ENCODE data around the gene TTC33. TPM values are rescaled to one million over a fixed set of nuclear protein-coding genes. Genes with fewer than 3 reads are reported as not detected.

Gene TTC33
- total RNA-seq, 1 experiment from 2014 or later = 12.6 TPM

DNA sequence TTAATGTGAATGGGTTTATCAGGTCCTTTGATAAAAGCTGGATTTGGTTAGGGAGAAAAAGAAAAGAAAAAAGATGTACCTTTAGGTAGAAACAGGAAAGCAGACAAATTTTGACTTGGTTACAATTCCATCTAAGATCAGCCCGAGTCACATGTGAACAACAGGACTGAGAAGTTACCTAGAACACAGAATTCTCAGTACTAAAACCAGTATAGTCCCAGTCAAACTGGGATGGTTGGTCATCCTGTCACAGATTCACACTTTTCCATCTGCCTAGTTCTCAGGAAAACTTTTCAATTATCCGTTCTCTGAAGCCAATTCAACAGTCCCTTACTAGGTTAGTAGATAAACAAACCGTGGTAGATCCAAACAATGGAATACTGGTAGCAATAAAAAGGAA, 266.3 kb downstream of the TTC33 start:
- DNase-seq (ENCODE audit: low read depth, low spot score) = no peak
- no peaks in the 10 kb centered on the region for H3K4me1 ChIP-seq (ENCODE audit: control insufficient read depth, insufficient read depth, low read length)
- no peaks in the 10 kb centered on the region for H3K36me3 ChIP-seq (ENCODE audit: control insufficient read depth, insufficient read depth, low read length)
- no TSS peak for BruUV-seq (replicated peaks)
- in situ Hi-C loops (cut with HindIII; ENCODE audit: low pct_unique_long_range_greater_than_20kb, low sequenced_read_pairs) (no loop called here), intact Hi-C loops (cut with micrococcal nuclease; ENCODE audit: unreplicated experiment) (no loop called here)
- TF ChIP-seq POLR2AphosphoS5 (IDR thresholded peaks at IDR 0.05; ENCODE audit: low read depth, low read length) = no peak
- ChIA-PET CTCF (no interaction called here), POLR2A (no interaction called here)
- H3K9me3 ChIP-seq (ENCODE audit: control insufficient read depth, insufficient read depth, low read depth, low read length) = no peaks in the 10 kb centered on the region
- H3K27ac ChIP-seq (ENCODE audit: low read length) = no peak overlapping the region
- ATAC-seq = no peak
- H3K27me3 ChIP-seq (ENCODE audit: control insufficient read depth, insufficient read depth, low read length) = no peaks in the 10 kb centered on the region
- no peak overlapping the region for H3K4me3 ChIP-seq (ENCODE audit: low read depth in 2 of 2, low read length in 2 of 2)

DNA sequence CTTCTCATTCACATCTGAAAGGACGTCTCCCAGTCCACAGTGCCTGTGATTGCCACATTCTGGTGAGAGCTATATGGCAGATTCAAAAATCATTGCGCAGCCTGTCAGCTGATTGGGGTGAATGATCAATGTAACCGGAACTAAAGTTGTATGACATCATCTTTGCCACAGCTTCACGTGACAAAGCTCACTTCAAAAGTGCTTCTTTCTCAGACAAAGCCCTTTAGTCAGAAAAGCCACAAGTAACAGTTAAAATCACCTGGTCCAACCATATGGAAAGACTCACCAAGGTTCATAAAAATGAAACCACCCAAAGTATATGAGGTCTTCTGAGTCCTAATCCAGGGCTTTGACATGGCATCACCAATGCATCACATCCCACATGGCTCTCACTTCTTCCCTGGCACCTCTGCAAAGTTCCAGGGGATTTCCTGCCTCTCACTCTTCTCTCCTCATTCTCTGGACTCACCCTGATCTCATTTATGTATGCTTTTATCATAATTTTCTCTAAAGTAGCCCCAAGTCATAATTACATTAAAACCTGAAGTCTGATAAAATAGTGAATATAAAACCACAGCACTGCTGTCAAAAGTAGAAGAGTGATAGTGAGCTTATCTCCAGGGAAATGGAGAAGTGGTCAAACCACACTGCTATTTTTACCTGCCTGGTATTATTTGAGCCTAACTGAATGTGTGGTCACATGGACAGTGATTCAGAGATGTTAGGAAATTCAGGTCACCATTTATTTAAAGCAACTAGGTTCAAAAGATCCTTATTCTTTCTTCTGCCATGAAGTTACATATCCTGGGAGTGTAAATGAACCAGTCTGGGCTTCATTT, 269.1 kb downstream of the TTC33 start:
- Histone ChIP-seq H3K36me3 (ENCODE audit: control insufficient read depth, insufficient read depth, low read length) (no peaks in the 10 kb centered on the region), H3K9me3 (ENCODE audit: control insufficient read depth, insufficient read depth, low read depth, low read length) (no peaks in the 10 kb centered on the region), H3K27ac (ENCODE audit: low read length) (no peak overlapping the region), H3K27me3 (ENCODE audit: control insufficient read depth, insufficient read depth, low read length) (no peaks in the 10 kb centered on the region), H3K4me1 (ENCODE audit: control insufficient read depth, insufficient read depth, low read length) (no peaks in the 10 kb centered on the region), H3K4me3 (ENCODE audit: low read depth in 2 of 2, low read length in 2 of 2) (no peak overlapping the region)
- TF ChIP-seq SIN3A (IDR thresholded peaks at IDR 0.05; ENCODE audit: borderline replicate concordance, insufficient read depth, low read depth, low read length) = no peak
- no peak for TF ChIP-seq TCF7L2 (IDR thresholded peaks at IDR 0.05; ENCODE audit: low read depth, low read length)
- no peak for TF ChIP-seq POLR2AphosphoS5 (IDR thresholded peaks at IDR 0.05; ENCODE audit: low read depth, low read length)
- TF ChIP-seq, protein P1, sequence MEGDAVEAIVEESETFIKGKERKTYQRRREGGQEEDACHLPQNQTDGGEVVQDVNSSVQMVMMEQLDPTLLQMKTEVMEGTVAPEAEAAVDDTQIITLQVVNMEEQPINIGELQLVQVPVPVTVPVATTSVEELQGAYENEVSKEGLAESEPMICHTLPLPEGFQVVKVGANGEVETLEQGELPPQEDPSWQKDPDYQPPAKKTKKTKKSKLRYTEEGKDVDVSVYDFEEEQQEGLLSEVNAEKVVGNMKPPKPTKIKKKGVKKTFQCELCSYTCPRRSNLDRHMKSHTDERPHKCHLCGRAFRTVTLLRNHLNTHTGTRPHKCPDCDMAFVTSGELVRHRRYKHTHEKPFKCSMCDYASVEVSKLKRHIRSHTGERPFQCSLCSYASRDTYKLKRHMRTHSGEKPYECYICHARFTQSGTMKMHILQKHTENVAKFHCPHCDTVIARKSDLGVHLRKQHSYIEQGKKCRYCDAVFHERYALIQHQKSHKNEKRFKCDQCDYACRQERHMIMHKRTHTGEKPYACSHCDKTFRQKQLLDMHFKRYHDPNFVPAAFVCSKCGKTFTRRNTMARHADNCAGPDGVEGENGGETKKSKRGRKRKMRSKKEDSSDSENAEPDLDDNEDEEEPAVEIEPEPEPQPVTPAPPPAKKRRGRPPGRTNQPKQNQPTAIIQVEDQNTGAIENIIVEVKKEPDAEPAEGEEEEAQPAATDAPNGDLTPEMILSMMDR (IDR thresholded peaks at IDR 0.05) = no peak
- TF ChIP-seq, protein P2, sequence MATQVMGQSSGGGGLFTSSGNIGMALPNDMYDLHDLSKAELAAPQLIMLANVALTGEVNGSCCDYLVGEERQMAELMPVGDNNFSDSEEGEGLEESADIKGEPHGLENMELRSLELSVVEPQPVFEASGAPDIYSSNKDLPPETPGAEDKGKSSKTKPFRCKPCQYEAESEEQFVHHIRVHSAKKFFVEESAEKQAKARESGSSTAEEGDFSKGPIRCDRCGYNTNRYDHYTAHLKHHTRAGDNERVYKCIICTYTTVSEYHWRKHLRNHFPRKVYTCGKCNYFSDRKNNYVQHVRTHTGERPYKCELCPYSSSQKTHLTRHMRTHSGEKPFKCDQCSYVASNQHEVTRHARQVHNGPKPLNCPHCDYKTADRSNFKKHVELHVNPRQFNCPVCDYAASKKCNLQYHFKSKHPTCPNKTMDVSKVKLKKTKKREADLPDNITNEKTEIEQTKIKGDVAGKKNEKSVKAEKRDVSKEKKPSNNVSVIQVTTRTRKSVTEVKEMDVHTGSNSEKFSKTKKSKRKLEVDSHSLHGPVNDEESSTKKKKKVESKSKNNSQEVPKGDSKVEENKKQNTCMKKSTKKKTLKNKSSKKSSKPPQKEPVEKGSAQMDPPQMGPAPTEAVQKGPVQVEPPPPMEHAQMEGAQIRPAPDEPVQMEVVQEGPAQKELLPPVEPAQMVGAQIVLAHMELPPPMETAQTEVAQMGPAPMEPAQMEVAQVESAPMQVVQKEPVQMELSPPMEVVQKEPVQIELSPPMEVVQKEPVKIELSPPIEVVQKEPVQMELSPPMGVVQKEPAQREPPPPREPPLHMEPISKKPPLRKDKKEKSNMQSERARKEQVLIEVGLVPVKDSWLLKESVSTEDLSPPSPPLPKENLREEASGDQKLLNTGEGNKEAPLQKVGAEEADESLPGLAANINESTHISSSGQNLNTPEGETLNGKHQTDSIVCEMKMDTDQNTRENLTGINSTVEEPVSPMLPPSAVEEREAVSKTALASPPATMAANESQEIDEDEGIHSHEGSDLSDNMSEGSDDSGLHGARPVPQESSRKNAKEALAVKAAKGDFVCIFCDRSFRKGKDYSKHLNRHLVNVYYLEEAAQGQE (IDR thresholded peaks at IDR 0.05; ENCODE audit: insufficient read depth in 1 of 2, low read depth in 2 of 2, low read length in 1 of 2) = no peak
- DNase-seq (ENCODE audit: low read depth, low spot score) = no peak
- ChIA-PET POLR2A (no interaction called here), CTCF (interaction anchor here (0.6 kb wide), 1 partner anchor 538 kb away, joined by 3 read pairs; no protein-coding TSS in a partner anchor)
- ATAC-seq = no peak
- in situ Hi-C loops (cut with HindIII; ENCODE audit: low pct_unique_long_range_greater_than_20kb, low sequenced_read_pairs) (no loop called here), intact Hi-C loops (cut with micrococcal nuclease; ENCODE audit: unreplicated experiment) (no loop called here)
- BruUV-seq (replicated peaks) = no TSS peak
